ENCODE measurements around the gene UBAP1L.
"Not testable (repeated sequence)": the region's sequence is repeated elsewhere in the genome, so short reads cannot be mapped to it uniquely, and the experiment has no call there.

The UBAP1L gene

DNA sequence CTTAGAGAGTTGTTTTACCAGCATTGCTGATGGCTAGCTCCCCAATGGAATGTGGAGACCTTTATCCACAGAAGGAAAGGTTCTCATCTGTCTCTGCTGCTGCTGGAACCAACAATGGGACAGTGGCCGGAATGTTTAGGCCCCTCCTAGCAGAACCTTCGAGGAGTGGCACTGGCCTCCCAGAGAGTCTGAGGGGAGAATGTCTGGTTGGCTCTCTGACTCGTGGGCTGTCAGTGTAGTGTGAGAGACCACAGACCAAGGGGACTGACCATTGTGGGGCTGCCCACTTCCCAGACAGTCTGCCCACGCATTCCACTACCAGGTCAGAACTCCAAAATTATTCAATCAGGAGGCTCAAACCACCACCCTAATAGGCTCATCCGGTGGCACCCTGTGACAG, 52.3 kb downstream of the UBAP1L start:
- DNase-seq = no peak

DNA sequence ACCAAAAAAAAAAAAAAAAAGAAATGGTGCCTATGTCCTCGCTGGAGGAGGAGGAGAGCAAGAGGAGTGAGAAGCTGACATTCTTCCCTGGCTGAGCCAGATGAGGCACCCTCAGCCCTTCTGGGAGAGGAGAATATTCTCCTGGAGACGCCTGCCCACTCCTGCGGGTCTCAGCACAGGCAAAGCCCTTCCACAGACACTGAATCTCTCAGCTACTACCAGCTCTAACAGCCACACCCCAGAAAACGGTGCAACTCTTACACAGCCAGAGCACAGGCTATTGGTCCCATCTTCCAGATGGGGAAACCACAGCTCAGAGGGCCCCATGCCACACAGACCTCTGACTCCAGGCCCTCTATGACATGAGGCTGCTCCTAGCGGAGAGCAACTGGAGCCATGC, 52.9 kb downstream of the UBAP1L start:
- no peak for DNase-seq

DNA sequence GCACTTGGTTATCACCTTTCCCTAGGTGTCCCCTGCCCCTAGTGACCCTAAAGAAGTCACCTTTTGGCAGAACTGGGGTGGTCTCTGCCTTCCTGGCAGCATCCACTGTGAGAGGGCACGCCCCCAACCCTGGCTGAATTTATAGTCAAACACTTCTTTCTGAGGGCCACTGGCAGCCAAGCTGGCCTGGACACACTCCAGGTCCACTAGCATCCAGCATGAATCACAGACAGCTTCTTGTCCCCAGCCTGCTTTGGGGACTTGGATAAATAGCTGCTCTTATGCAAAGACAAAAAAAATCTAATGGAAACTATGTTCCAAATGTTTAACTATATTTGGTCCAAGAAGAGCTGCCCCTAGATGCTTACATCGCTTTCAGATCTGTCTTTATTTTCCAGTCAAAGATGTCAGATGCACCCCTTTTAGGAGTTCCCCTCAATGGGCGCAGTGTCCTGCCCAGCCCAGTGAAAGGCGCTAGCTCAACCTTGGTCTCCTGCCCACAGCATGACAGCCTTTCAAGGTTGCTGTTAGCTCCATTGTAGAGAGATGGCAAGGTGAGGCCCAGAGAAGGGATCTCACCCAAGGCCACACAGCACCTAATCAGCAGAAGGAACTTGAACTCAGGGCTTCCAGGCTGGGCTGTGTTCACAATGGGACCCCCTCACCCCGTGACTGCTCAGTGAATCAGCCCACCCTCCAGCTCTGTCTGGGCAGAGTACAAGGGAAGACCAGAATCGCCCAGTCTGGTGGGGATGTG, 54.2 kb downstream of the UBAP1L start:
- no peak for DNase-seq

DNA sequence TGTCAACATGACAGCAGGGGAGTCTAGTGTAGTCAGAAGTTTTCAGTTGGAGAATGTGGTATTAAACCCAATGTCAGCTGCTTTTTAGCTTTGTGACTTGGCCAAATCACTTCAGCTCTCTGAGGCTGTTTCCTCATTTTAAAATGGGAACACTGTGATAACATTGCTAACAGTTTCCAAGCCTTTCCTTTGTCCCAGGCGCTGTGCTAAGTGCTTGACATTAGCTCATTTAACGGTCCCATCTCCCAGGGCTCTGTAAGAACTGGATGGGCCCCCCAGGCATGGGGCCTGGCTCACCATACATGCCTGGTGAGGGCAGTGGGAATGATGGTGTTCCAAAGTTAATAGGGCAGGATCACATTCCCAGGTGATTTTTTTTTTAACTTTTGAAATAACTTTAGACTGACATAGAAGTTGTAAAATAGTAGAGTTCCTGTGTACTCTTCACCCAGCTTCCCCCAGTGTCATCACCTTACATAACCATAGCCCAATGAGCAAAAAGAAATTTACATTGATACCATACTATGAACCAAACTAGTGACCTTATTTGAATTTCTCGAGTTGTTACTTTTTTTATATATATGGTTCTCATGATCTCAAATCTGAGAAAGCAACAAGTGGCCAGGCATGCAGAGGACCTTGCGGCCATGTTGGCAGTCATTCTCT, 54.9 kb downstream of the UBAP1L start:
- no peak for DNase-seq

DNA sequence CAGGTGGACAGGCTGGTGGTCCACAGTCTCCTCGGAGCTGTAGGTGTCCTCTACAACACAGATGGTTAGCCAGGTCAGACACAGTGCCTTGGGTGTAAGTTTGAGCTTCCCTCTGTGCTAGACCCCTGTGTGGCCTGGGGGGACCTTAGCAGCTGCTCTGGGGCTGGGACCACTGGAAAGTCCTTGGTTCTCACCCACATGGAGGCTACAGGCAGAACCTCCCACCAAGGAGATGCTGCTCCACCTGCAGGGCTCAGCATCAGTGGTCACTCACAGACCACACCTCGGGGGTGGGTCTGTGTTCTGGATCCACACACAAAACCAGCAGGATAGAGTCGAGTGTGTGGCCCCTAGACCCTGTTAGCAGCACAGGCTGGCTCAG, 55.6 kb downstream of the UBAP1L start:
- no peak for DNase-seq

DNA sequence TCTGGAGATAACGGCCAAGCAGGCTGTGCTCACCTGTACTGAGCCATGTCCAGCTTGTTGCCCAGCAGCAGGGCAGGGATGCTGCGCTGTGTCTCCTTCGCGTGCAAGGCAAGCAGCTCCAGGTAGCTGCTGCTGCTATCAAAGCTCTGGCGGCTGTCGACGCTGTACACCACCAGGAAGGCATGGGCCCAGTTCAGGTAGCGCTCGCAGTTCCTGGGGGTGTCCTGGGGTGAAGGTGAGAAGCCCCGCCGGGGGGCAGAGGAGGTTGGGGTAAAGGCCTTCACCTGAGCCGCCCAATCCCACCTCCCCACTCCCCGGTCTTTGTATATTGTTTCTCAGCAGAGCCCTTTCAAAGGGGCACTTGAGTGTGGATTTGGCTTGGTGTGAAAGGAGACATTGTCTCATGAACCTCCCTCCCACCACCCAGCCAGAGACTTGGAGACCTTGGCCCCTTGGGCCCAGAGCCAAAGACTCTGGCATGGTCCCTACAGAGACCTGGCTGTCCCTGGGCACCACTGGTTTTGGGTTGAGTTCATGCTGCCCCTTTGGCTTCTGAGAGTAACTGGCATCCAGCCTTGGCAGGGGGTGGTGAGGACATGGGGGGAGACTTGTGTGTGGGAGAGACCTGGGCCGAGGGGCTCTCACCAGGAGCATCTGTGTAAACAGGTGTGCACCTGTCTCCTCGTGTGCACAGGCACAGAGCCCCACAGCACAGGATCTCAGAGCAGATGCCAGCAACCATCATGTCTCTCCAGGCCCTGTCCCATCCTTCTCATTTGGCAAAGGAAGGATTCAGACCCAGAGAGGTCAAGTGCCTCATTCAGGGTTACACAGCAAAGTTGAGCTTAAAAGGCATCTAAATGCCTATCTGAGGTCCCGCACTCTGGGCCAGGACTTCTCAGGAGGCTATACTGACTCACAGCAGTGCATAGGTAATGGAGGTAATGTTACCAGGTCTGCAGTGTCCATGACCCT, 56.3 kb downstream of the UBAP1L start:
- DNase-seq = no peak

DNA sequence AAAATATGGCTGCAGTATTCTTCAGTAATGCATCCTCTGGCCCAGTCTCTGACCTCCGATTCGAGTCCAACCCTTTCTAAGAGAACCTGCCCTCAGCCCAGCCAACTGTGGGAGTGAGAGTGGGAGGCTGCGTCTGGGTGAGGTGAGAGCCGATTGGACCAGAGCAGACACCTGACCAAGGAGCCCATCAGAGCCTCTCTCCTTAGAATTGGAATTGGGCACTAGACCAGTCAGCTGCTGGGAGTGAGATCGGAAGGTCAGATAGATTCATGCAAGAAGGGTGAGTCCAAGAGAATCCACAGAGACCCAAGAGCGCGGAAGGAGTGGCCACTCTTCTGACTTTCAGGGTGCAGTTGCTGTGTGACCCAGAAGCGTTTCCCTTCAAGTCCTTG, 57.5 kb downstream of the UBAP1L start:
- no peak for DNase-seq

DNA sequence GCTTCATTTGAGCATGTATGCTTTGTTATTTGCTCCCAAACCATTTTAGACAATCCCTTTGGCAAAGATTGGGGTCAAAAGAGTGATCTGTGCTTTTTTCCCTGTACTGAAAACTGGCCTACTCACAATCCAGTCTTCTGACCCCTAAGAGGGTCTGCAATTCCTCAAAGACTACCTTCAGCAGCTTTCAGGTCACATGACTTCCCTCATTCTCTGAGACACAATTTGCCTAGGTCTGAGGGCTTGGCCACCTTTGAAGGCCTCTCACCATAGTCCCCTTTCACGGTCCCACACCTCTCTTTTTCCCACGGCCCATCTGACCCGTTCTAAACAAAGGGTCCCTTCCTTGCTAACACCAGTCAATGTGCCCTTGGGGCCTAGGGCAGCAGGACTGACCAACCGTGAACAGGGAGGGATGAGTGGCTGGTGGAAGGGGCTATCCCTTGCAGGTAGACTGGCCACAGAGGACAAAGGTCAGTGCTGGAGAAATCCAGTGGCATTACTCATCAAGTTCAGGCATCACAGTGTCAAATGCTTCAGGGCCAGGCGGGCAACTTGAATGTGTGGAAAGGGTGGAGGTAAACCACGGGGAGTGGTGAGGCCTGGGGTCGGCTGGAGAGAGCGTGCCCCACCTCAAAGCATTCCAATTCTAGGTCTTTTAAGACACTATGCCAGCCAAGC, 58.0 kb downstream of the UBAP1L start:
- DNase-seq = no peak

DNA sequence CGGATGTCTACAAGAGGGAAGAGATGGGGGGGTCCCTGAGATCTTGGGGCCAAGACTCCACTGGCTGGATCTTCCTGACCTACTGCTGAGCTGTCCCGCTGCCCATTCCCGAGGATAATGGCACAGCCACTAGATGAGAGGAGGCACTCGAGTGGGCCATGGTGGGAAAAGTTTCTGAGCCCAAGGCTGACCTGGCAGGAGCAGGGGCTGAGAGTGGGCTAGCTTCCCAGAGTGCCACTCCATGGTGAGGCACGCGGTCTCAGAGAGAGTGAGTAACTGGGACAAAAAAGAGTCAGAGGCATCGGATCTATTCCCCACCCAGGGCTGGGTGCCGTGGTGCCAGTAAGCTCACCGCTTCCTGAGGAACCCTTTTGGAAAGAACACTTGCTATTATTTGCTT, 58.9 kb downstream of the UBAP1L start:
- DNase-seq = no peak

DNA sequence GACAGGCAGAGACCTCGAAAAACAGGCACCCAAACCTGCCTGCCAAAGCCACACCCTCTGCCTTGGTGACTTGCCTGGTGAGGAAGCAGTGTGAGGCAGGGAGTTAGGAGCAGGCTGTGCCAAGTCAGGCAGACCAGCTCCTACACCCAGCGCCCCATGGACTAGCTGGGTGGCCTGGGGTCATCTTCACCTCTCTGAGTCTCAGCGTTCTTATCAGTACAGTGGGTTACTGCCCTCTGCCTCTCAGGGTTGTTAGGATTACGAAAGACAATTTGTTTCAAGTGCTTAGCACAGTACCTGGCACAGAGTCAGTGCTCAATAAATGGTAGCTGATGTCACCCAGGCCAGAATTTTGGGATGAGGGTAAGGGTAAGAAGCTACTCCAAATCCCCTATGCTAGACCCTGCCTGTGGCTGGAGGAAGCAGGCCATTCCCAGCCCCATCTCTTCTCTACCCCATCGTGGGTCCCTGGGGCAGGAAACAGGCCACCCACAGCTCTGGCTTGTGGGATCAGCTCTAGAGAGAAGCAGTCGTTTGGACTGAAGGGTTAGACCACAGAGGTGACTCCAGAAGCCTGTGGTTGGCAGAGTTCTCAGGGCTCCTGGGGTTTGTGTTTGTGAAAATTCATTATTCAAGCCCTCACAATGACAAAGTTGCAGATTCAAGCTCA, 59.7 kb downstream of the UBAP1L start:
- peak in 1 of 5 experiments; percentile 42 for DNase-seq

DNA sequence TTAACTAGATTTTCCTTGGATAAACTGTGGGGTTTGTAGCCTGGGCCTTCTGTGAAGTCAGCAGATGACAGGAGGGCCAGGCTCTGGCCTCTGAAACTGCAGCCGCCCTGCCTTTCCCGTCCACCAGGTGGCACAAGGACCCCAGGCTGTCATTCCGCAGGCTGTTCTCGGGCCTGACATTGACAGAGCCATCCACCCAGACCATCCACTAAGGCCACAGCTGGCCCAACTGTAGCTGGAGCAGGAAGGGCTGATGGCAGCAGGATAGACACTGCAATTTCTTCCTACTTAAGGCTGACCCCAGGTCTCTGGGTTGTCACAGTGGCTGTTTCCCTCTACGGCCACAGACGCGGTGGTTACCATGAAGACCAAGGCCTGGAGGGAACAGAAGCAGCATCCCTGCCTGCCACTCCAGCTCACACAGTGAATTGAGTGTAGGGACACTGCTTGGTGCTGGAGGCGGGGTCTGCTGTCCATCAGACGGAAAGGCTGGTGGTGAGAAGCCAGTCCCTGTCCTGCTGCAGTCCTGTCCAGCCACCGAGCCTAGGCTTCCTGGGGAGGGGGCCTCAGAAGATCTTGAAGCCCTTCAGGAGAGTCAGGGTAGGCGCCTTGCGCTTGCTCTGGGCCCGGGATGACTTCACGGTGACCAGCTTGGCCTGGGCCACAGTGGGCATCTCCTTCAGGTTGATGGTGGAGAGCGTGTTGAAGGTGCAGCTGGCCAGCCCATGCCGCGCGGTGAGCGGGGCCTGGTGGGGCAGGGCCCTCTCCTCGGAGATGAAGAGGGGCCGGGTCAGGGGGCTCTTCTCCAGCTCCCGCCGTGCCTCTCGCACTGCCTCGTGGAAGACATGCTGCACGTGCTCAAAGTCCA, 60.4 kb downstream of the UBAP1L start:
- peak in 3 of 5 experiments; percentile 23 to 49 (median 27) for DNase-seq

DNA sequence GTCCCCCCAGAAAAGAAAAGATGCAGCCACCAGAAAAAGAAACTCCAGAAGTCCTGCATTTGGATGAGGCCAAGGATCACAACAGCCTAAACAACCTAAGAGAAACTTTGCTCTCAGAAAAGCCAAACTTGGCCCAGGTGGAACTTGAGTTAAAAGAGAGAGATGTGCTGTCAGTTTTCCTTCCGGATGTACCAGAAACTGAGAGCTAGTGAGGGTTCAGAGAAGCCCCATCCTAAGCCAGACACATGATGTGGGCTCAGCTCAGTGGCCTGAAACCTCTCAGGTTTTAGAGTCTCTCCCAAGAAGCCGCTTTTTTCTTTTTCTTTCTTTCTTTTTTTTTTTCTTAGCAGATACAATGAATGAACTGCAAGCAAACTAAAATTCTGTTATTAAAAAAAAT, 62.0 kb downstream of the UBAP1L start:
- DNase-seq = no peak

DNA sequence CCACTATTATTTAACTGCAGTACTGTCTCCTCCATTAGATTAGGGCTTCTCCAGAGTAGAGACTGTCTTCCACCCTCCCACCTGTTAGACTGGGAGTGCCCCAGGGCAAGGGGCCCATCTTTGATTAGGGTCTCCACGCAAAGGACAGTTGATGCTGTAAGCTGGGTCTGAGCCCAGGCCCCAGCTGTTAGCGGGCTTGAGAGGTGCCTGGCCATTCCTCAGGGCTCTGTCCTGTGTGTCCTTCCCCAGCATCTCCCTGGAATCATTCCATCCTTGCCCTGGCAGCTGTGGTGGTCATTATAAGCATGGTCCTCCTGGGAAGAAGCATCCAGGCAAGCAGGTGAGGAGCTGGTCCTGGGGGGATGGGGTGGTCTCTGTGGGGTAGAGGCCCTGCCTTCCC, 63.7 kb downstream of the UBAP1L start:
- no peak for DNase-seq

DNA sequence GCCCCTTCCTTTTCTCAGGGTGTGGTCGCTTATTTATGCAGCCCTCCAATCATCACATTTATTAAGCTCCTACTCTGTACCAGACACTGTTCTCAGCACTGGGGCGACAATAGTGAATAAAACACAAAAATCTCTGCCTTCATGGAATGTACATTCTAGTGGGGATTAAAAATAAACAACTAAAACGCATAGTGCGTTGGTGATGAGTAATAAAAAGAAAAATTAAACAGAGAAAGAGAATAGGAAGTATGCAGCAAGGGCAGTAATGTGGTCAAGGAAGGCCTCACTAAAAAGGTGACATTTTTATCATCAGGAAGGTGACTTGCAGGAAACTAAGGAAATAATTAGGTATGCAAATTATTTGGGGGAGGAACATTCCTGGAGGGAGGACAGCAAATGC, 64.7 kb downstream of the UBAP1L start:
- DNase-seq = no peak

DNA sequence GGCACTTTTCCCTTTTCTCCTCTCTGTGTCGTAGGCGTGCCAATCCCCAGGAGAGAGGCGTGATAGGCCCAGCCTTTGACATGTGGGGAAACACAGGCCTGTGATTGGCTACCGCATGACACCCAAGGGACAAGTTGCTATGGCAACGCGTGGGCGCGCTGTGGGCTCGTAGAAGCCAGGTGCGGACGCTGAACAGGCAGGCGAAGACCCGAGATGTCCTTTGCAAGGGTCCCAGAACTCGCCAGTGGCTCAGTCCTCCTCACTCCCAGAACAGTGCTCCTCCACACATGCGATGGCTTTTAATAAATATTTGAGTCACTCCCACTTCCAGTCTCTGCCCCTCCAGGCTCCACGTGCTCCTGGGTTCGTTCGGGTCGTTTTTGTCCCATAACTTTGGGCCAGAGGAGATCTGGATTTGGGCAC, 65.6 kb downstream of the UBAP1L start:
- DNase-seq = peak; percentile 55 to 91 (median 82)

DNA sequence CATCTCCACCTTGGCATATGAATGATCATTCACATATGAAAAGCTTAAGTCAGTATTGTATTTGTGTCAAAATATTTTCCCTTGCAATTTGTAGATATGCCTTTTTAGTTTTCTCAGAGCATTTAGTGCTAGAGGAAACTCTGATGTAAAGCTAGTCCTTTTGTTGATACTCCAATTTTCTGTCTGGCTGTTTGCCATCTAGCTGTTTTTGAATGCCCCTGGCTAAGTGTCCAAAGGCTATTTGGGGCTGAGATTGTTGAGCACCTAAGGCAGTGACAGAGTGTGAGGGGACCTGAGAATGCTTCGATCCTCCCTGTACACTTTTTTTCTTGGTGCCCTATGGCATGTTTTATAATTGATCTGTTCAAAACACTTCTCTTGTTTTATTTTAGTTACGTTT, 66.8 kb downstream of the UBAP1L start:
- DNase-seq = no peak

DNA sequence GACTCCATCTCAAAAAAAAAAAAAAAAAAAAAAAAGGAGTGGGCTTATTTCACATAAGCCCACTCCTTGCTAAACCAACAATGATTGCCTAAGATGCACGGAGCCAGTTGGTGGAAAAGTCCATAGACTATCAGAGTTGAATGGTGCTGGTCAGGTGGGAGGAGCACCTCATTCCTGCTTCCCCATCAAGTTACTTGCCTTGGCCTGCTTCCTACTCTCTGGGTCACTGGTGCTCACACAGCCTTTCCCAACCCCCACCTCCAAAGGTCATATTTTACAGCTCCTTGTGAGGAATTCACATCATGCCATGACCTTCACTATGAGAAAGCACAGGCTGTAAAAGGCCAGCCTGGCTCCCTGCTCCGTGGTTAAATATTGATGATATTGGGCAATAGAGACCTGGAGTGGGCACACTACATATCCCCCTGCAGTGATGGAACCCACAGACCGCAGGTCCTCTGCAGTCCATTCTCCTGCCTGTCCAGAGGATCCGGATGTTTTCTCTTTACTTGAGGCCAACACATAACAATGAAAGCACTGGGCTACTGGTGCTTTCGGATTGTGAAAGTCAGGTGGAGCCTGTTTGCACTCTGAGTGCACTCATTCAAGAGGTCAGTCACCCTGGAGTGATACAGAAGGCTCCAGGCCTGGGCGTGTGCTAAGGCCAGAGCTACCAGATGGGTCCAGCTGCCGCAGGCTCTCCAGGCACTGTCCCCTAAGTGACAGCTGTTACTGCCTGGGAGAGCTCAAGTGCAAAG, 70.1 kb downstream of the UBAP1L start, which contains the start of gene SLC51B:
SLC51B (plus strand) TSS at position 664 of the 758 bp plus-strand sequence. CDS start 4,618 bp downstream, outside the sequence.
- no peak for DNase-seq

DNA sequence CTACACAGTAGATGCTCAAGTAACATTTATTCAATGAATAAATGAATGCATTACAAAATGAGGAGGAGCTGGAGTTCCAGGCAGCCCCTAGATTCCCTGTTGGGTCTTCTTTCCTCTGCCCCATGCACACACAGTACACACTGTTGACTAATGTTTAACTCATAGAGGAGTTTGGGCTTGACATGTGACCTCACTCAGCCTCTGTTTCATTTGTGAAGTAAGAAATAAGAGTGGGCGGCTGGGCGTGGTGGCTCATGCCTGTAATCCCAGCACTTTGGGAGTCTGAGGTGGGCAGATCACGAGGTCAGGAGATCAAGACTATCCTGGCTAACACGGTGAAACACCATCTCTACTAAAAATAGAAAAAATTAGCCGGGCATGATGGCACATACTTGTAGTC, 70.8 kb downstream of the UBAP1L start:
- DNase-seq = not testable (repeated sequence)

DNA sequence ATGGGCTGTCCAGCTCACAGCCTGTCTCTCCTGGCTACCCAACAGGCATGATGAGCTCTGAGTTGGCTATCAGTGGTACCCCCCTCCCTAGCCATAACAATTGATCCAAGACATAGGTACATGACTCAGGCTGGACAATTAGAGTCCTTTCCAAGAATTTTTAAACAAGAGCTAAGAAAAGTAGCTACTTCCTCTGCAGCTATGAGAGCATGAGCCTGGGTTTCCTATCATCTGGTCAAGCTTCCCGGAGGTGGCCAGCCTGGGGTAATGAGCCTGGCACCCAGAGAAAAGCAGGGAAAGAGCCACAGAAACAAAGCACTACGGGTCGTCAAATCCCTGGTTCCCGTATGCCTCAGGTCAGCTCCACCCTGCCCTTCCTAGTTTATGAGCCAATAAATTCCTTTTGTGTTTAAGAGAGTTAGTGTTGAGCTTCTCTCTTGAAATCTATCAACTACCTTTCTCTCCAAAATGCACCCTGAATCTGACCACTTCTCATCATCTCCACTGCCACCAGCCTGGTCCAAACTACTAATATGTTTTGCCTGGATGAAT, 72.1 kb downstream of the UBAP1L start:
- no peak for DNase-seq

All from T-helper 2 cell (primary cell).